ENCODE data around the gene TENM3.

The TENM3 gene

GRCh38 chr4:182803235-182803634 lies 560.0 kb downstream of the TENM3 start:
- no peak overlapping the region for H3K27ac ChIP-seq (ENCODE audit: low read length)
- no peaks in the 10 kb centered on the region for H3K36me3 ChIP-seq (replicated peaks; ENCODE audit: low read depth, low read length)
- H3K9ac ChIP-seq (ENCODE audit: low read length): no peak overlapping the region
- H3K79me2 ChIP-seq (ENCODE audit: low read length): no peaks in the 10 kb centered on the region
- no peaks in the 10 kb centered on the region for H3K4me1 ChIP-seq (ENCODE audit: low read length)
- no peaks in the 10 kb centered on the region for H3K27me3 ChIP-seq (ENCODE audit: low read depth, low read length)
- TF ChIP-seq CTCF (IDR thresholded peaks at IDR 0.05; ENCODE audit: low read depth, low read length): no peak
- TF ChIP-seq EZH2phosphoT487 (IDR thresholded peaks at IDR 0.05; ENCODE audit: low read depth): no peak
- H2AFZ ChIP-seq (ENCODE audit: low read depth, low read length): no peak overlapping the region
- no peaks in the 10 kb centered on the region for H4K20me1 ChIP-seq (ENCODE audit: insufficient read depth, low read length)
- peaks cover 5% of the 10 kb centered on the region; the same call in 1 of the 2 replicates for H3K9me3 ChIP-seq (ENCODE audit: insufficient read depth, low read length)
- no peak overlapping the region for H3K4me3 ChIP-seq (ENCODE audit: low read length)
- H3K4me2 ChIP-seq (ENCODE audit: low read length): no peak overlapping the region

GRCh38 chr4:182804131-182804530 lies 560.9 kb downstream of the TENM3 start:
- Histone ChIP-seq H3K27me3 (ENCODE audit: low read depth, low read length) (no peaks in the 10 kb centered on the region), H4K20me1 (ENCODE audit: insufficient read depth, low read length) (no peaks in the 10 kb centered on the region), H3K4me2 (ENCODE audit: low read length) (no peak overlapping the region), H3K9me3 (ENCODE audit: insufficient read depth, low read length) (peaks cover 10% of the 10 kb centered on the region), H3K36me3 (replicated peaks; ENCODE audit: low read depth, low read length) (peaks cover 3% of the 10 kb centered on the region), H2AFZ (ENCODE audit: low read depth, low read length) (no peak overlapping the region), H3K4me3 (ENCODE audit: low read length) (no peak overlapping the region), H3K9ac (ENCODE audit: low read length) (no peak overlapping the region), H3K27ac (ENCODE audit: low read length) (no peak overlapping the region), H3K79me2 (ENCODE audit: low read length) (no peaks in the 10 kb centered on the region), H3K4me1 (ENCODE audit: low read length) (no peaks in the 10 kb centered on the region)
- TF ChIP-seq EZH2phosphoT487 (IDR thresholded peaks at IDR 0.05; ENCODE audit: low read depth) (no peak), CTCF (IDR thresholded peaks at IDR 0.05; ENCODE audit: low read depth, low read length) (no peak)

GRCh38 chr4:182805321-182805720 lies 562.1 kb downstream of the TENM3 start:
- no peaks in the 10 kb centered on the region for H3K4me1 ChIP-seq (ENCODE audit: low read length)

GRCh38 chr4:182805750-182806149 lies 562.5 kb downstream of the TENM3 start:
- no peaks in the 10 kb centered on the region for H3K79me2 ChIP-seq (ENCODE audit: low read length)
- no peak overlapping the region; the same call in 1 of the 2 replicates for H3K4me2 ChIP-seq (ENCODE audit: low read length)
- no peak for TF ChIP-seq CTCF (IDR thresholded peaks at IDR 0.05; ENCODE audit: low read depth, low read length)
- TF ChIP-seq EZH2phosphoT487 (IDR thresholded peaks at IDR 0.05; ENCODE audit: low read depth): no peak
- H3K27me3 ChIP-seq (ENCODE audit: low read depth, low read length): no peaks in the 10 kb centered on the region
- peaks cover 12% of the 10 kb centered on the region for H3K36me3 ChIP-seq (replicated peaks; ENCODE audit: low read depth, low read length)
- peaks cover 11% of the 10 kb centered on the region for H3K9me3 ChIP-seq (ENCODE audit: insufficient read depth, low read length)
- no peak overlapping the region for H3K4me3 ChIP-seq (ENCODE audit: low read length)
- no peak overlapping the region for H3K9ac ChIP-seq (ENCODE audit: low read length)
- H2AFZ ChIP-seq (ENCODE audit: low read depth, low read length): no peak overlapping the region
- H3K27ac ChIP-seq (ENCODE audit: low read length): no peak overlapping the region
- no peaks in the 10 kb centered on the region for H4K20me1 ChIP-seq (ENCODE audit: insufficient read depth, low read length)
- H3K4me1 ChIP-seq (ENCODE audit: low read length): no peaks in the 10 kb centered on the region

More at GRCh38 chr4:182805321-182805720, 562.1 kb downstream of the TENM3 start:
- H3K4me3 ChIP-seq (ENCODE audit: low read length): no peak overlapping the region
- peaks cover 15% of the 10 kb centered on the region for H3K9me3 ChIP-seq (ENCODE audit: insufficient read depth, low read length)
- no peak for TF ChIP-seq CTCF (IDR thresholded peaks at IDR 0.05; ENCODE audit: low read depth, low read length)
- TF ChIP-seq EZH2phosphoT487 (IDR thresholded peaks at IDR 0.05; ENCODE audit: low read depth): no peak
- H3K9ac ChIP-seq (ENCODE audit: low read length): no peak overlapping the region
- H3K27ac ChIP-seq (ENCODE audit: low read length): no peak overlapping the region
- H3K36me3 ChIP-seq (replicated peaks; ENCODE audit: low read depth, low read length): peaks cover 10% of the 10 kb centered on the region
- no peak overlapping the region for H3K4me2 ChIP-seq (ENCODE audit: low read length)
- no peaks in the 10 kb centered on the region for H4K20me1 ChIP-seq (ENCODE audit: insufficient read depth, low read length)
- no peaks in the 10 kb centered on the region for H3K27me3 ChIP-seq (ENCODE audit: low read depth, low read length)
- no peak overlapping the region for H2AFZ ChIP-seq (ENCODE audit: low read depth, low read length)
- H3K79me2 ChIP-seq (ENCODE audit: low read length): no peaks in the 10 kb centered on the region
